ENCODE data around the gene TSEN54.

- TF ChIP-seq CTCF (IDR thresholded peaks at IDR 0.05; ENCODE audit: low read depth, low read length, poor library complexity, severe bottlenecking) (no peak), EZH2phosphoT487 (IDR thresholded peaks at IDR 0.05; ENCODE audit: borderline replicate concordance, low read length) (no peak)
Measured at GRCh38 chr17:75506888-75507287, 9.4 kb upstream of the TSEN54 start.
